H1 (cell line): Measurements from ENCODE around the gene MAPK8IP3. TPM values are rescaled to one million over a fixed set of nuclear protein-coding genes. Genes with fewer than 3 reads are reported as not detected.

Experiments
- CTCF ChIA-PET: fragments of 300-600 bp; sonication (Branson Sonifier 250); formaldehyde crosslinking; loops from one replicate; lab custom pipeline; 2021; ENCODE audit not compliant: partially characterized antibody; lab: Charles Lee
- POLR2A ChIA-PET: fragments of 300-600 bp; sonication (Branson Sonifier 250); formaldehyde crosslinking; loops from one replicate; lab custom pipeline; 2021; ENCODE audit warnings: inconsistent platforms; ENCODE audit not compliant: partially characterized antibody; lab: Charles Lee
- DNase-seq, 2 experiments: peaks; one replicate each; pipeline versions ENCODE4 v3.0.0 to v3.0.0-alpha.2; 2010 to 2022; ENCODE audit warnings: low spot score in 2 of 2, low read depth in 1 of 2, mixed read lengths in 1 of 2
- FAIRE-seq: peaks from 2 replicates; lab custom pipeline; 2011; peaks lifted over from hg19 to GRCh38; lab: Jason Lieb, UNC
- H2AFZ ChIP-seq: 2 replicates; pipeline ENCODE4 v1.8.1; 2012; ENCODE audit warnings: low read length, inconsistent platforms
- H2AK5ac ChIP-seq: 2 replicates; pipeline ENCODE4 v1.6.1; 2013; ENCODE audit warnings: low read depth, low read length
- H2BK120ac ChIP-seq: replicated peaks from 2 replicates; pipeline ENCODE3; 2013; ENCODE audit warnings: low read depth, low read length, inconsistent platforms
- H2BK12ac ChIP-seq: 2 replicates; pipeline ENCODE4 v1.6.1; 2013; ENCODE audit warnings: low read depth, low read length
- H2BK15ac ChIP-seq: 2 replicates; pipeline ENCODE4 v1.6.1; 2013; ENCODE audit warnings: low read length
- H2BK20ac ChIP-seq: 2 replicates; pipeline ENCODE4 v1.6.1; 2013; ENCODE audit warnings: low read length
- H2BK5ac ChIP-seq: 2 replicates; pipeline ENCODE4 v1.6.1; 2013; ENCODE audit warnings: low read depth, low read length
- H3K14ac ChIP-seq: 2 replicates; pipeline ENCODE4 v1.6.1; 2013; ENCODE audit warnings: inconsistent platforms; ENCODE audit not compliant: insufficient read length
- H3K18ac ChIP-seq: 2 replicates; pipeline ENCODE4 v1.6.1; 2013; ENCODE audit warnings: low read length; ENCODE audit errors: extremely low read depth
- H3K23ac ChIP-seq: 2 replicates; pipeline ENCODE4 v1.6.1; 2013; ENCODE audit warnings: inconsistent platforms; ENCODE audit not compliant: insufficient read length
- H3K23me2 ChIP-seq: 2 replicates; pipeline ENCODE4 v1.6.1; 2013; ENCODE audit warnings: low read depth, low read length
- H3K27ac ChIP-seq: 2 replicates; pipeline ENCODE4 v1.6.1; 2011; ENCODE audit warnings: low read depth, low read length, inconsistent platforms
- H3K27me3 ChIP-seq, 4 experiments: replicated peaks in 1 of 4; 1 replicate in 1 of 4; 2 replicates in 3 of 4; pipeline versions ENCODE4 v1.6.1 to v1.8.1; 2011 to 2013; ENCODE audit warnings: low read length in 3 of 4, mild to moderate bottlenecking in 3 of 4, inconsistent platforms in 2 of 4, mixed read lengths in 2 of 4, moderate library complexity in 1 of 4; ENCODE audit not compliant: control insufficient read depth in 3 of 4, insufficient read depth in 3 of 4; ENCODE audit errors: extremely low read depth in 1 of 4
- H3K36me3 ChIP-seq, 4 experiments: 2 replicates each; pipeline versions ENCODE4 v1.6.1 to v1.8.1; 2011 to 2013; ENCODE audit warnings: mild to moderate bottlenecking in 4 of 4, low read length in 3 of 4, moderate library complexity in 2 of 4, control low read depth in 1 of 4, inconsistent platforms in 1 of 4; ENCODE audit not compliant: insufficient read depth in 4 of 4, control insufficient read depth in 2 of 4
- H3K4ac ChIP-seq: replicated peaks from 2 replicates; pipeline ENCODE3; 2013; ENCODE audit warnings: low read length, low read depth, mixed read lengths, inconsistent platforms; ENCODE audit not compliant: insufficient read length
- H3K4me1 ChIP-seq, 4 experiments: replicated peaks in 1 of 4; 1 replicate in 1 of 4; 2 replicates in 3 of 4; pipeline versions ENCODE4 v1.6.1 to v1.8.1; 2011 to 2013; ENCODE audit warnings: low read length in 3 of 4, inconsistent platforms in 2 of 4, mixed read lengths in 1 of 4; ENCODE audit not compliant: insufficient read depth in 4 of 4, control insufficient read depth in 3 of 4
- H3K4me2 ChIP-seq, 2 experiments: 2 replicates each; pipeline versions ENCODE4 v1.6.1 to v1.8.1; 2011 to 2013; ENCODE audit warnings: low read depth in 2 of 2, low read length in 2 of 2, control low read depth in 1 of 2, inconsistent platforms in 1 of 2, mild to moderate bottlenecking in 1 of 2; ENCODE audit not compliant: insufficient read depth in 1 of 2
- H3K4me3 ChIP-seq, 4 experiments: fragments of 200-600, 300-600 bp in 1 of 4; sonication (generic), shearing (Covaris generic), sonication (Bioruptor Twin) in 1 of 4; 2 replicates each; pipeline versions ENCODE4 v1.5.1 to v1.8.1; 2011 to 2016; ENCODE audit warnings: low read length in 4 of 4, low read depth in 3 of 4, control low read depth in 2 of 4, inconsistent platforms in 2 of 4, mild to moderate bottlenecking in 2 of 4, mixed read lengths in 1 of 4, moderate library complexity in 1 of 4; ENCODE audit not compliant: insufficient read depth in 2 of 4; ENCODE audit errors: extremely low read depth in 1 of 4
- H3K56ac ChIP-seq: replicated peaks from 2 replicates; pipeline ENCODE3; 2013; ENCODE audit warnings: low read depth, mild to moderate bottlenecking, mixed read lengths, low read length, inconsistent platforms; ENCODE audit not compliant: insufficient read length
- H3K79me1 ChIP-seq: 2 replicates; pipeline ENCODE4 v1.6.1; 2013; ENCODE audit warnings: low read depth, low read length, control low read depth
- H3K79me2 ChIP-seq, 2 experiments: 2 replicates each; pipeline versions ENCODE4 v1.6.1 to v1.8.1; 2012 to 2013; ENCODE audit warnings: low read length in 2 of 2, mild to moderate bottlenecking in 2 of 2, inconsistent platforms in 1 of 2; ENCODE audit not compliant: insufficient read depth in 2 of 2, control insufficient read depth in 1 of 2
- H3K9ac ChIP-seq, 4 experiments: replicated peaks in 1 of 4; 1 replicate in 1 of 4; 2 replicates in 3 of 4; pipeline versions ENCODE4 v1.6.1 to v1.8.1; 2011 to 2013; ENCODE audit warnings: low read depth in 3 of 4, low read length in 3 of 4, control low read depth in 2 of 4, mild to moderate bottlenecking in 2 of 4, moderate library complexity in 2 of 4, inconsistent platforms in 1 of 4; ENCODE audit errors: extremely low read depth in 1 of 4
- H3K9me3 ChIP-seq, 2 experiments: 2 replicates each; pipeline versions ENCODE4 v1.6.1 to v1.8.1; 2012 to 2013; ENCODE audit warnings: mild to moderate bottlenecking in 2 of 2, moderate library complexity in 2 of 2, control low read depth in 1 of 2, inconsistent platforms in 1 of 2, low read depth in 1 of 2, low read length in 1 of 2, mixed read lengths in 1 of 2; ENCODE audit not compliant: insufficient read depth in 2 of 2
- H4K20me1 ChIP-seq, 2 experiments: replicated peaks in 1 of 2; 2 replicates each; pipeline versions ENCODE3 to v1.8.1; 2011 to 2013; ENCODE audit warnings: inconsistent platforms in 2 of 2, low read length in 2 of 2, mild to moderate bottlenecking in 1 of 2; ENCODE audit not compliant: insufficient read depth in 2 of 2, control insufficient read depth in 1 of 2
- H4K5ac ChIP-seq: 2 replicates; pipeline ENCODE4 v1.6.1; 2013; ENCODE audit warnings: low read length, low read depth, mixed read lengths, inconsistent platforms; ENCODE audit not compliant: insufficient read length
- H4K8ac ChIP-seq: 2 replicates; pipeline ENCODE4 v1.8.0; 2013; ENCODE audit warnings: mild to moderate bottlenecking, moderate library complexity, low read length, inconsistent platforms; ENCODE audit not compliant: insufficient read depth; ENCODE audit errors: extremely low read depth
- H4K91ac ChIP-seq: replicated peaks from 2 replicates; pipeline ENCODE3; 2013; ENCODE audit warnings: low read length, mixed read lengths, inconsistent platforms; ENCODE audit not compliant: insufficient read length
- CBX5 ChIP-seq: fragments of 300-800, 300-1000 bp; sonication (generic); IDR thresholded peaks from 2 replicates; pipeline ENCODE4 v1.7.1; 2016; ENCODE audit warnings: antibody characterized with exemption, low read length, low read depth
- EP300 ChIP-seq, 2 experiments: IDR thresholded peaks; 1 replicate in 1 of 2; 2 replicates in 1 of 2; pipeline ENCODE4 v1.6.1; 2011 to 2012; ENCODE audit warnings: low read depth in 2 of 2, low read length in 2 of 2, mild to moderate bottlenecking in 2 of 2, borderline replicate concordance in 1 of 2, inconsistent platforms in 1 of 2, moderate library complexity in 1 of 2
- EZH2 ChIP-seq: fragments of 200-600 bp; sonication (generic); IDR thresholded peaks from 2 replicates; pipeline ENCODE4 v1.7.1; 2012; ENCODE audit warnings: low read depth, mild to moderate bottlenecking, moderate library complexity, low read length, inconsistent platforms; ENCODE audit not compliant: severe bottlenecking
- HDAC6 ChIP-seq: IDR thresholded peaks from one replicate; pipeline ENCODE4 v1.7.1; 2012; ENCODE audit warnings: low read depth, mild to moderate bottlenecking, inconsistent platforms, low read length, moderate library complexity
- MAFK ChIP-seq: IDR thresholded peaks from 2 replicates; pipeline ENCODE4 v1.6.1; 2012; ENCODE audit warnings: low read depth, mild to moderate bottlenecking, improper control_type of control experiment, low read length
- SIX5 ChIP-seq: IDR thresholded peaks from 2 replicates; pipeline ENCODE4 v1.6.1; 2011; ENCODE audit warnings: mild to moderate bottlenecking, low read depth, low read length
- TAF1 ChIP-seq: IDR thresholded peaks from 2 replicates; pipeline ENCODE4 v1.6.1; 2011; ENCODE audit warnings: mild to moderate bottlenecking, low read depth, low read length
- TCF12 ChIP-seq: IDR thresholded peaks from 2 replicates; pipeline ENCODE4 v1.6.1; 2011; ENCODE audit warnings: low read depth, mild to moderate bottlenecking, low read length
- WGBS, 2 experiments: shearing (Covaris generic) in 1 of 2; methylation state at CpG; one replicate each; pipeline versions ENCODE4 v1.1.6 to v1.1.7; 2013 to 2015; ENCODE audit warnings: low lambda C conversion rate in 2 of 2, mixed read lengths in 2 of 2, inconsistent platforms in 1 of 2, low coverage in 1 of 2, missing lambda C conversion rate in 1 of 2; ENCODE audit not compliant: insufficient replicate concordance in 2 of 2, insufficient coverage in 1 of 2, insufficient read length in 1 of 2; ENCODE audit errors: extremely low coverage in 1 of 2, missing lambda C conversion rate in 1 of 2; 5-methylcytosine and 5-hydroxymethylcytosine counted together
- polyA plus RNA-seq, 7 experiments: library from polyadenylated mRNA; depleted of rRNA in 3 of 7; stranded (reverse) in 5 of 7; unstranded in 2 of 7; fragments of >200 nt in 5 of 7; fragments of 200-250 nt in 2 of 7; gene quantifications; 1 replicate in 5 of 7; 2 replicates in 1 of 7; 4 replicates in 1 of 7; pipeline versions ENCODE4 v1.2.1 to v1.2.3, GENCODE V29; 2011 to 2013; ENCODE audit warnings: missing spikeins in 2 of 7, mixed read lengths in 2 of 7
- total RNA-seq: library from RNA; stranded (reverse); fragmentation: NEBNext Ultra II Directional; extraction: Animal tissue kit (Norgen Biotek cat#: 25700); gene quantifications from 2 replicates; pipeline ENCODE4 v1.2.1, GENCODE V29; 2021

MAPK8IP3 gene
- total and polyA plus RNA-seq, 2 of the 8 experiments (the other 6 are each of a cell fraction or from before 2014, with no cell fraction given): 16.9 to 43.4 TPM

DNA sequence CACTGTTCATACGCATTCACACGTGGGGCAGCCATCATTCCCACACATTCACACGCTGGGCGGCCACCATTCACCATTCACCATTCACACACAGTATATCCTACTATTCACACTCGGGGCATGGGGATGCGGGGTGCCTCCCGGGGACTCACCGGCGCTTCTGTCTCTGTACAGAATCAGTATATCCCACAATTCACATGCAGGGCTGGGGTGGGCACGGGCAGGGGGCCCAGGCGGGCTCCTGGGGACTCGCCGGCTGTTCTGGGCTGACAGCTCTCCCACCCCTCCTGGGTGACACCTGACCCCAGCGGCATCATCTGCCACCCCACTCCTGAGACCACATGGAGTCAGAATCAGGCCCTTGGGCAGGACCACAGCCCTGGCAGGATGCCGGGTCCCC lies 55.8 kb downstream of the MAPK8IP3 start:
- H4K8ac ChIP-seq: no peak overlapping the region
- H4K20me1 ChIP-seq: peaks cover 1 to 8% of the 10 kb centered on the region in 2 experiments
- DNase-seq: no peak
- H2BK15ac ChIP-seq: no peak overlapping the region
- no peaks in the 10 kb centered on the region for H3K79me1 ChIP-seq
- WGBS, 2 experiments: 90% methylated on average over 13 of the region's 15 CpGs; no CpG with 5 or more reads in 1 of the 2 experiments
- no peak overlapping the region for H3K14ac ChIP-seq
- no peak overlapping the region for H3K56ac ChIP-seq
- H3K23ac ChIP-seq: no peak overlapping the region
- no peak overlapping the region for H4K5ac ChIP-seq
- H4K91ac ChIP-seq: no peak overlapping the region
- no peaks in the 10 kb centered on the region; a peak in 1 of 4 replicates for H3K9me3 ChIP-seq
- H3K79me2 ChIP-seq: no peaks in the 10 kb centered on the region; a peak in 1 of 4 replicates
- H3K4ac ChIP-seq: no peak overlapping the region
- H3K27ac ChIP-seq: no peak overlapping the region
- H2BK12ac ChIP-seq: no peak overlapping the region
- no peak overlapping the region for H2BK120ac ChIP-seq
- TF ChIP-seq SIX5 (no peak), HDAC6 (no peak), EZH2 (no peak), TAF1 (no peak), MAFK (no peak), EP300 (IDR thresholded peaks at IDR 0.05; ENCODE audit: borderline replicate concordance in 1 of 2, low read depth in 2 of 2, low read length in 2 of 2) (no peak), CBX5 (no peak), TCF12 (no peak)
- H2AK5ac ChIP-seq: no peak overlapping the region
- no peak overlapping the region for H2AFZ ChIP-seq
- CTCF ChIA-PET: interaction anchor here (0.6 to 3.3 kb wide), 4 partner anchors 11 to 182 kb away, joined by 3 to 21 read pairs (median 8); no protein-coding TSS in a partner anchor
- no peak overlapping the region for H2BK5ac ChIP-seq
- no peak overlapping the region for H2BK20ac ChIP-seq
- H3K36me3 ChIP-seq: peaks cover 0 to 17% (median 5%) of the 10 kb centered on the region in 4 experiments; a peak in 4 of 8 replicates
- FAIRE-seq: no peak
- no peak overlapping the region for H3K4me3 ChIP-seq
- POLR2A ChIA-PET: interaction anchor here (3.8 kb wide), 1 partner anchor 14 kb away, joined by 18 read pairs; no protein-coding TSS in a partner anchor
- no peaks in the 10 kb centered on the region; the same call in 1 of the 2 replicates for H3K23me2 ChIP-seq
- H3K27me3 ChIP-seq: no peaks in the 10 kb centered on the region; a peak in 1 of 7 replicates
- H3K9ac ChIP-seq: no peak overlapping the region
- H3K18ac ChIP-seq: no peak overlapping the region
- H3K4me1 ChIP-seq: peaks cover 0 to 13% (median 7%) of the 10 kb centered on the region in 4 experiments; a peak in 5 of 7 replicates
- H3K4me2 ChIP-seq: no peak overlapping the region
